ENCODE measurements around the gene PHGDH.

Gene PHGDH

DNA sequence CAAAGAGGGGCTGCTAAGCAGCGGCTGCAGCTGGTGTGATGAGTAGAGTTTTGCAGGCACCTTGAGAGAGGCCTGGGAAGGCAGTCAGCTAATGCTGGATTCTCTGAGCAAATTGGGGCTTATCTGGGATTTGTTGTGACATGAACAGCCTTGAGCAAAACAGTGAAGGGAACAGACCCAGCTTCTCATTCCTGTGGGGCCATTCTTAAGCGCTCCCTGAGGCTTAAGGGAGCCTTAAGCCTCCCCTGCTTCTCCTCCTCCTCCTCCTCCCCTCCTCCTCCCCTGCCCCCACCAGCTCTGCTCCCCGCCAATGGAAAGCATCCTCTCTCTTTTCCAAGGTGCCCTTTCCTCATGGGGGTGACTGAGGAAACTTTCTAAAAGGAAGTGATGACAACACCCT, 35.7 kb downstream of the PHGDH start:
- intact Hi-C loops (cut with DNase I; ENCODE audit: low total_unique reads), result no loop called here
- Histone ChIP-seq H3K27ac (no peak overlapping the region), H3K27me3 (no peaks in the 10 kb centered on the region), H3K36me3 (no peaks in the 10 kb centered on the region), H3K4me1 (peaks cover 0 to 24% (median 9%) of the 10 kb centered on the region in 4 donors), H3K4me3 (no peak overlapping the region), H3K9me3 (no peaks in the 10 kb centered on the region)
- TF ChIP-seq, protein P1, sequence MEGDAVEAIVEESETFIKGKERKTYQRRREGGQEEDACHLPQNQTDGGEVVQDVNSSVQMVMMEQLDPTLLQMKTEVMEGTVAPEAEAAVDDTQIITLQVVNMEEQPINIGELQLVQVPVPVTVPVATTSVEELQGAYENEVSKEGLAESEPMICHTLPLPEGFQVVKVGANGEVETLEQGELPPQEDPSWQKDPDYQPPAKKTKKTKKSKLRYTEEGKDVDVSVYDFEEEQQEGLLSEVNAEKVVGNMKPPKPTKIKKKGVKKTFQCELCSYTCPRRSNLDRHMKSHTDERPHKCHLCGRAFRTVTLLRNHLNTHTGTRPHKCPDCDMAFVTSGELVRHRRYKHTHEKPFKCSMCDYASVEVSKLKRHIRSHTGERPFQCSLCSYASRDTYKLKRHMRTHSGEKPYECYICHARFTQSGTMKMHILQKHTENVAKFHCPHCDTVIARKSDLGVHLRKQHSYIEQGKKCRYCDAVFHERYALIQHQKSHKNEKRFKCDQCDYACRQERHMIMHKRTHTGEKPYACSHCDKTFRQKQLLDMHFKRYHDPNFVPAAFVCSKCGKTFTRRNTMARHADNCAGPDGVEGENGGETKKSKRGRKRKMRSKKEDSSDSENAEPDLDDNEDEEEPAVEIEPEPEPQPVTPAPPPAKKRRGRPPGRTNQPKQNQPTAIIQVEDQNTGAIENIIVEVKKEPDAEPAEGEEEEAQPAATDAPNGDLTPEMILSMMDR (IDR thresholded peaks at IDR 0.05), result no peak
- no peak for DNase-seq

DNA sequence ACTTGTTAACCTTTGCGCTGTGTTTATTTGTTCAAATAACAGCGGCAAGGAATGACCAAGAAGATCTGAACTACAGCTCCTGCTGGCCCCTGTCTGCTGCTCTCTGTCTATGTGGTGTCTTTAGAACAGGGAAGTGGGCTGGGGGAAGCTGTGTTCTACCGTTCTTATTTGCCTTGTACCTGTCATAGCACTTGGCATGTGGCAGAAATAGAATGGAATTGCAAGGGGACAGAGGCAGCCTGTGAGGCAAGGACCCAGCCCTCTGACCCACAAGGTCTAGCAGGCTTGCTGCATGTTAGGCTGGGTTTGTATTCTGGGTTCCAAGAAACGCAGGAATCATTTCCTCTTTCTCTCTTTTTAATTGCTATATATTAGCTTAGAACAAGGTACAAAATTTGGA, 36.3 kb downstream of the PHGDH start:
- peaks cover 0 to 18% (median 5%) of the 10 kb centered on the region in 4 donors for H3K4me1 ChIP-seq
- no peak overlapping the region for H3K4me3 ChIP-seq
- H3K36me3 ChIP-seq, result no peaks in the 10 kb centered on the region
- no peaks in the 10 kb centered on the region for H3K9me3 ChIP-seq
- no peaks in the 10 kb centered on the region for H3K27me3 ChIP-seq
- TF ChIP-seq, protein P1 (IDR thresholded peaks at IDR 0.05), result no peak
- H3K27ac ChIP-seq, result no peak overlapping the region
- no peak for DNase-seq
- intact Hi-C loops (cut with DNase I; ENCODE audit: low total_unique reads), result no loop called here

DNA sequence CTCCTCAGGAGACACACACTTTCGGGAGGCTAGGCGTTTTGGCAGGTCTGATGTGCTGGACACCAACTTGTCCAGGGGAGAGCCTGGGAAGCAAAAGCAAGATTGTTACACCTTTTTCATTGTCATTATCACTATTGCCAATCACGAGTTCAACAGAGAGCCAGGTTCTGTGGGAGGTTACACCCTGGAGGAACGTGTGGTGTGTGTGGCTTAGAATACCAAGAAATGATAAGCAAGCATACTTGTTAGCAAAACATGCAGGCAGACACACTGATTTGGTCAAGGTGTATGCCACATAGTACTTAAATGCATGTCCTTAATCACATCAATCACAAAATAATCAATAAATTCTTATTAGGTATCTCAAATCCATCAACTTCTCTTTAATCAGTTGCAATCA, 40.9 kb downstream of the PHGDH start:
- Histone ChIP-seq H3K4me1 (no peaks in the 10 kb centered on the region), H3K27me3 (no peaks in the 10 kb centered on the region), H3K9me3 (no peaks in the 10 kb centered on the region), H3K27ac (no peak overlapping the region), H3K4me3 (no peak overlapping the region), H3K36me3 (no peaks in the 10 kb centered on the region)
- DNase-seq, result no peak
- TF ChIP-seq, protein P1 (IDR thresholded peaks at IDR 0.05), result no peak
- intact Hi-C loops (cut with DNase I; ENCODE audit: low total_unique reads), result no loop called here

DNA sequence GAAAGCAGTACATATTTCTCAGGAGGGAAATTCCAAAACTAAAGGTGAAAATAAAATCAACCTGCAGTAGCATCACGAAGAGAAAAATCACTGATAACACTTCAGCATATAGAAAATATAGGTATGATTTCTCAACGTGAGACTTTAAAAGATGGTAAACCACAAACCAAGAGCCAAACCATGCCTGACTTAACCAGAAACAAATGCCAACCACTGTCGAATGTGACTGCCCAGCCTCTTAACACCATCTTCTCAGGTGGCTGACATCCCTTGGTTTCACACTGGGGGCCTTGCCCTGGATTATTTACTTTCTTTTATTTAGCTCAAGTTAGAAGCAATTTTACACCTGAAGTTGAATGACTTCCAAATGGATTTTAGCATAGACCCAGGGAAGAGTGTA, 46.9 kb downstream of the PHGDH start:
- Histone ChIP-seq H3K9me3 (no peaks in the 10 kb centered on the region), H3K27ac (no peak overlapping the region), H3K27me3 (no peaks in the 10 kb centered on the region), H3K4me3 (no peak overlapping the region), H3K36me3 (no peaks in the 10 kb centered on the region), H3K4me1 (no peaks in the 10 kb centered on the region)
- intact Hi-C loops (cut with DNase I; ENCODE audit: low total_unique reads), result no loop called here
- TF ChIP-seq, protein P1 (IDR thresholded peaks at IDR 0.05), result no peak
- DNase-seq, result no peak

DNA sequence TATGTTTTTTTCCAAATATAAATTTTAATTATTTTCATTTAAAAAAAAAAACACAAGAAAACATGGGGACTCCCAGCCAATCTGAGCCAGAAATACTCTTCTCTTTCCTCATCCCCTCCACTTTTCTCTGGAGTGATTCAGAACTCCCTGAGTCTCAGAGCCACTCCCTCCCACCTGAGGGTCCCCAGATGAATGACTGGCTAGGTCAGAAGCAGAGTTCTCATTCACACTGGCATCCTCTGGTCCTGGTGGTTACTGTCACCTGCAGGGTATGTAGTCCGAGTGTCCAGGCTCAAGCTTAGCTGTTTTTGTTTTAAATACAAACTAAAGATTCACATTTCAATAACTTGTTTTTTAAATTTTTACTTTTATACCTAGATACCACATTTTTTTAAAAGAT, 50.7 kb downstream of the PHGDH start:
- Histone ChIP-seq H3K9me3 (no peaks in the 10 kb centered on the region), H3K27me3 (no peaks in the 10 kb centered on the region), H3K4me1 (no peaks in the 10 kb centered on the region), H3K4me3 (no peak overlapping the region), H3K36me3 (no peaks in the 10 kb centered on the region), H3K27ac (no peak overlapping the region)
- intact Hi-C loops (cut with DNase I; ENCODE audit: low total_unique reads), result no loop called here
- DNase-seq, result no peak
- TF ChIP-seq, protein P1 (IDR thresholded peaks at IDR 0.05), result no peak

DNA sequence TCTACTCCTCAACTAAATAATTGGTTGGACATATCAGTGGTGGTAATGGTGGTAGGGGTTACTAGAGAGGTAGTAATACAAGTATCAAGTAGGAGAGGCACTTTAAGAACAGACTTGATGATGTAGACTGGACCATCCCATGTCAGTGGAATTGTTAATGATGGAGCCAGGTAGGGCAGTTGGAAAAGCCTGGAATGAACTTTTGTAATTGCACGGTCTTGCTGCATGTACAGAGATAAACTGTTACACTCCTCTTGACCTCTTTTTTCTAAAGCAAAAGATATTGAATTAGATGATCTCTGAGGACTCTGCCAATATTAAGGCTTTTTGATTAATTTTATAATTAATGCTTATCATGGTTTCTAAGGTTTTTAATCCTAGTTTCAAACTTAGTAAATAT, 51.2 kb downstream of the PHGDH start:
- DNase-seq, result no peak
- Histone ChIP-seq H3K27me3 (no peaks in the 10 kb centered on the region), H3K4me3 (no peak overlapping the region), H3K36me3 (no peaks in the 10 kb centered on the region), H3K9me3 (no peaks in the 10 kb centered on the region), H3K4me1 (no peaks in the 10 kb centered on the region), H3K27ac (no peak overlapping the region)
- TF ChIP-seq, protein P1 (IDR thresholded peaks at IDR 0.05), result no peak
- intact Hi-C loops (cut with DNase I; ENCODE audit: low total_unique reads), result no loop called here

Measured in tibial artery (tissue), 4 donors.